WI38 (cell line): ENCODE results near the gene ANKRD30B.
"Not testable (repeated sequence)": the region's sequence is repeated elsewhere in the genome, so short reads cannot be mapped to it uniquely, and the experiment has no call there.

Experiments used
- H3K4me3 ChIP-seq: 2 replicates; pipeline ENCODE4 v1.5.1; 2011; ENCODE audit warnings: low read depth, mild to moderate bottlenecking, control low read depth, low read length
- CTCF ChIP-seq: IDR thresholded peaks from 2 replicates; pipeline ENCODE4 v1.5.1; 2012; ENCODE audit warnings: low read depth, mild to moderate bottlenecking, control low read depth, low read length

Gene ANKRD30B

DNA sequence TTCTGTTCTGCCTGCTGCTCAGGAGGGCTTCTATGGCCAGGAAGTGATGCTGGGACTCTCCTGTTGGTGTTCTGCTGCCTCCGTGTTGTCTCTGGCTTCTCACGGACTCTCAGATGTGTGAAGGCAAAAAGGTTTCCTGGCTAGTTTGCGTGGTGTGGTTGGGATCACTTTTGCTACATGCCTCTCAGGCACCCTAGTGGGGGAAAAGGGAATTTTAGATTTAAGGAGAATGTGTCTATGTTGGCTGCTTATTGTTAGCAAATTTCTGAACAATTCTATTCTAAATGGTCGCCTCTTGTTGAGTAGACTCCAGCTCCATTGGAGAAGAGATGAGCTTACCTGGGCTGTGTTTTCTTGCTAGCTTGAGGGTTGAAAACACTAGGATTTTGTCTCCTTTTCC, 120.9 kb downstream of the ANKRD30B start:
- not testable (repeated sequence) for H3K4me3 ChIP-seq

- not testable (repeated sequence) for H3K4me3 ChIP-seq
These were observed 130.9 kb downstream of the ANKRD30B start for GRCh38 chr18:14878826-14879225.

- no peak overlapping the region for H3K4me3 ChIP-seq
- TF ChIP-seq CTCF = no peak
These were observed 152.5 kb downstream of the ANKRD30B start for GRCh38 chr18:14900435-14900834.
